Measurements from ENCODE around the gene CUL5. TPM values are rescaled to one million over a fixed set of nuclear protein-coding genes. Genes with fewer than 3 reads are reported as not detected.
A peak's percentile ranks its signal among the peaks of the same experiment; 100 is the strongest.
"Not testable (repeated sequence)": the region's sequence is repeated elsewhere in the genome, so short reads cannot be mapped to it uniquely, and the experiment has no call there.

CUL5 gene
- total RNA-seq, 1 donor = 29.4 TPM

DNA sequence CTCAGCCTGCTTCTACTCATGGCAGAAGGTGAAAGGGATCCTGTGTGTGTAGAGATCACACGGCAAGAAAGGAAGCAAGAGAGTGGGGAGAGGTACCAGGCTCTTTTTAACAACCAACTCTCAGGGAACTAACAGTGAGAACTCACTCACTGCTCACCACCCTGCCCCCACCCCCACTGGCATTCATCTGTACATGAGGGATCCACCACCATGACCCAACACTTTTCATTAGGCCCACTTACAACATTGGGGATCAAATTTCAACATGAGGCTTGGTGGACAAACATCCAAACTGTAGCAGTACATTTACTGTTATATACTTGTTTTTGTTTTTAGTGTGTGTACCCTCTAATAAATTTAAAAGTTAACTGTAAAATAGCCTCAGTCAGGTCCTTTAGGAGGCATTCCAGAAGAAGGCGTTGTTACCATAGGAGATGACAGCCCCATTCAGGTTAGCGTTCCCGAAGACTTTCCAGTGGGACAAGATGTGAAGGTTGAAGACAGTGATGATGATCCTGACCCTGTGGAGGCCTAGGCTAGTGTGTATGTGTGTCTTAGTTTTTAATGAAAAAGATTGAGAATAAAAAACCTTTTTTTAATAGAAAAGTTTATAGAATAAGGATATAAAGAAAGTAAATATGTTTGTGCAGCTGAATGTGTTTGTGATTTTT, 11.3 kb downstream of the CUL5 start:
- no peak for DNase-seq (ENCODE audit: low read depth in 2 of 3, low spot score in 2 of 3)

- peak in 2 of 3 donors; percentile 11 to 14 for DNase-seq (ENCODE audit: low read depth in 2 of 3, low spot score in 2 of 3)
Observed at GRCh38 chr11:108025387-108026080, 16.8 kb downstream of the CUL5 start.

DNA sequence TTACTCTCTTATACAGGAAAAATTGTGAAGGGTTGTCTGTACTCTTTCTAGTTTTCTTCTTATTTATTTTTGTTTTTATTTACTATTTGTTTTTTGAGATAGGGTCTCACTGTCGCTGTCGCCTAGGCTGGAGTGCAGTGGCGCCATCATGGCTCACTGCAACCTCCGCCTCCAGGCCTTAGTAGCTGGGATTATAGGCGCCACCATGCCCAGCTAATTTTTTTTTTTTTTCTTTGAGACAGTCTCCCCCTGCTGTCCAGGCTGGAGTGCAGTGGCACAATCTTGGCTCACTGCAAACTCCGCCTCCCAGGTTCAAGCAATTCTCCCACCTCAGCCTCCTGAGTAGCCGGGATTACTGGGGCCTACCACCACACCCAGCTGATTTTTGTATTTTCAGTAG, 18.4 kb downstream of the CUL5 start:
- peak in 1 of 3 donors; percentile 3 for DNase-seq (ENCODE audit: low read depth in 2 of 3, low spot score in 2 of 3)

GRCh38 chr11:108028822-108029441, 20.2 kb downstream of the CUL5 start:
- DNase-seq (ENCODE audit: low read depth in 2 of 3, low spot score in 2 of 3) = not testable (repeated sequence)

DNA sequence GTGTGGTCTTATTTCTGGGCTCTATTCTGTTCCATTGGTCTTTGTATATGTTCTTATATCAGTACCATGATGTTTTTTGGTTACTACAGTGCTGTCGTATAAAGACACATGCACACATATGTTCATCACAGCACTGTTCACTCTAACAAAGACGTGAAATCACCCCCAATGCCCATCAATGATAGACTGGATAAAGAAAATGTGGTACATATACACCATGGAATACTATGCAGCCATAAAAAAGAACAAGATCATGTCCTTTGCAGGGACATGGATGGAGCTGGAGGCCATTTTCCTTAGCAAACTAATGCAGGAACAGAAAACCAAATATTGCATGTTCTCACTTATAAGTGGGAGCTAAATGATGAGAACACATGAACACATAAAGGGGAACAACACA, 22.9 kb downstream of the CUL5 start:
- DNase-seq (ENCODE audit: low read depth in 2 of 3, low spot score in 2 of 3) = not testable (repeated sequence)

- DNase-seq (ENCODE audit: low read depth in 2 of 3, low spot score in 2 of 3) = no peak
Observed at GRCh38 chr11:108032800-108033199, 24.1 kb downstream of the CUL5 start.

GRCh38 chr11:108034034-108034433, 25.3 kb downstream of the CUL5 start:
- no peak for DNase-seq (ENCODE audit: low read depth in 2 of 3, low spot score in 2 of 3)

DNA sequence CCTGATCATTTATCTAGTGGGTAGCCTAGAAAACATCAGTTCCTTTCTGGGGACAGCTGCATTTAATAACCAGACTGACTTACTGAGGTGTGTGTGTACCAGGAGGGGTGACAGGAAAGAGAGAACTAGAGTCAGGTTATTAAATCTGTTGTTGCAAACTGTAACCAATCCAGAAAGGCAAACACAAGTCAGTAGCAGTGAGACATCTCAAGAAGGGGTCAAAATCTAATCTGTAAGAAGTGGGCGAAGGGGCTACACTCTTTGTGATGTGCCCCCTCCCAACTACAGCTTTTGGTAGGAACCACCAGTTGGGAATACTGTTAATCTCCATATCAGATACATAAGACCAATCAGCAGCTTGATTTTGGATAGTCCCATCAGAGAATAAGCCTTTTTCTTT, 26.3 kb downstream of the CUL5 start:
- DNase-seq (ENCODE audit: low read depth in 2 of 3, low spot score in 2 of 3) = no peak

DNA sequence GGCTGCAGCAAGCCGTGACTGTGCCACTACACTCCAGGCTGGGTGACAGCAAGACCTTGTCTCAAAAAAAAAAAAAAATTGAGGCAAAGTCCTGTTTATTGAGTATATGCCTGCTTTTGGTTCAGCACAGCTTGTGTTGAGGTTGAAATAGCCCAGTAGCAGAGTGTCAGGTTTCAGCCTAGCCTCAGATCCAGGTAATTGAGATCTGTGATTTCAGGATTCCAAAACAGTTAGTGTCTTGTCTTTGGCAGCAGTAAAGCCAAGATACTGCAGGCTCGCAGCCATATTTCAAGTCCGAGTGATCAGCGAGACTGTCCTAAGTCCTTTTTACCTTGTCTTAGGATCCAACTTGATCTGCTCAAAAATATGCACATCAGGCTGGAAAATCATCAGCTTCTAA, 27.0 kb downstream of the CUL5 start:
- no peak for DNase-seq (ENCODE audit: low read depth in 2 of 3, low spot score in 2 of 3)

- DNase-seq (ENCODE audit: low read depth in 2 of 3, low spot score in 2 of 3) = no peak
Observed at GRCh38 chr11:108037211-108037610, 28.5 kb downstream of the CUL5 start.

- DNase-seq (ENCODE audit: low read depth in 2 of 3, low spot score in 2 of 3) = no peak
Observed at GRCh38 chr11:108037636-108038035, 28.9 kb downstream of the CUL5 start.

DNA sequence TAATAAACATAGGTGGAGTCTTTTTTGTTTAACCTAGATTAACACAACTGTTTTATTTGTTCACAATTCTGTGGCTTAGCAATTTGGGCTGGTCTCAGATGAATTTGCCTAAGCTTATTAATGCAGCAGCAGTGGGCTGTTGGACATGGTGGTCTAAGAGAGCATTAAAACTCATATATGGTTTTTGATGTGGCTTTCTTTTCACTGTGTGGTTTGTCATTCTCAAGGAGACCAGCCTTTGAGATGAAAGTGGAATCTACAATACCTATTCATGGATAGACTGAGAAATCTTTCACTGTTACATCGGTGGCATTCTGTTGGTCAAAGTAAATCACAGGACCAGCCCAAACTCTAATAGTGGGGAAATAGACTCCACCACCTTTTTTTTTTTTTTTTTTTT, 39.6 kb downstream of the CUL5 start:
- no peak for DNase-seq (ENCODE audit: low read depth in 2 of 3, low spot score in 2 of 3)

DNA sequence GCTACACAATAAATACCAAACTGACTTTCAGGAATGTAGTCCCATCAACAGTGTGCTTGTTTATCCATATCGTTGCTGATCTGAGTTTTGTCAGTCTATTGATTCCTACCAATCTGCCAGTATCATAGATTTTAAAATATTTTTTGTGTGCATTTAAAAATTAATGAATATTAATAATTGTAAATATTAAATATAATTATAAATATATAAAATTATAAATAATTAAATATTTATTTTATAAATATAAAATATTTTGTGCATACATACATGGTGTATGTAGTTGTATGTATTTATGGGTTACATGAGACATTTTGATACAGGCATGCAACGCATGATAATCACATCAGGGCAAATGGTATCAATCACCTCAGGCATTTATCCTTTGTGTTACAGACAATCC, 53.6 kb downstream of the CUL5 start:
- DNase-seq (ENCODE audit: low read depth in 2 of 3, low spot score in 2 of 3) = no peak

- DNase-seq (ENCODE audit: low read depth in 2 of 3, low spot score in 2 of 3) = no peak
Observed at GRCh38 chr11:108063410-108063809, 54.7 kb downstream of the CUL5 start.

- peak in 2 of 3 donors; percentile 5 to 37 for DNase-seq (ENCODE audit: low read depth in 2 of 3, low spot score in 2 of 3)
Observed at GRCh38 chr11:108069947-108070346, 61.2 kb downstream of the CUL5 start.

DNA sequence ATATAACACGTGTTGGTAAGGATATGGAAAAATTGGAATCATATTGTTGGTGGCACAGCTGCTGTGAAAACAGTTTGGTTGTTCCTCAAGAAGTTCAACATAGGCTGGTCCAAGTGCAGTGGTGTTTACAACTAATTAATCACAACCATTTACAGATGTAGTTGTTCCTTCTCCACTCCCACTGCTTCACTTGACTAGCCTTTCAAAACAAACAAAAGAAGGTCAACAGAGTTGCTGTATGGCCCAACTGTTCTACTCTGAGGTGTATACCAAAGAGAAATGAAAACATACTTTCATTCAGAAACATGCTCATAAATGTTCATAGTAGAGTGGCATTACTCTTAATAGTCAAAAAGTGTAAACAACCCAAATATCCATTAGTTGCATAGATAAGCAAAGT, 76.1 kb downstream of the CUL5 start:
- no peak for DNase-seq (ENCODE audit: low read depth in 2 of 3, low spot score in 2 of 3)

DNA sequence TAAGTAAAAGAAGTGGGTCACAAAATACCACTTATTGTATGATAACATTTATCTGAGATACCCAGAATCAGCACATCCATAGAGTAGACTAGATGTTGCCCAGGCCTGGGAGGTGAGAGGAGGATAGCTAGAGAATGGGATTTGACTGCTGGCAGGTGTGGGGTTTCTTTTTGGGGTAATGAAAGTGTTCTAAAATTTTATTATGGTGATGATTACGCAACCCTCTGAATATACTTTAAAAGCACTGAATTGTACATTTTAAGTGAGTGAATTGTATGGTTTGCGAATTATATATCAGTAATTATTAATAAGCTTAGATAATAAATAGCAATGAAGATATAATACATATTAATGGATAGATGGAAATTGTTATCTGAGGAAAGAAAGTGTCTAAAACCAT, 77.0 kb downstream of the CUL5 start:
- no peak for DNase-seq (ENCODE audit: low read depth in 2 of 3, low spot score in 2 of 3)

- no peak for DNase-seq (ENCODE audit: low read depth in 2 of 3, low spot score in 2 of 3)
Observed at GRCh38 chr11:108092134-108092533, 83.4 kb downstream of the CUL5 start.

- DNase-seq (ENCODE audit: low read depth in 2 of 3, low spot score in 2 of 3) = no peak
Observed at GRCh38 chr11:108093128-108093904, 84.6 kb downstream of the CUL5 start.

- no peak for DNase-seq (ENCODE audit: low read depth in 2 of 3, low spot score in 2 of 3)
Observed at GRCh38 chr11:108097179-108097578, 88.5 kb downstream of the CUL5 start.

DNA sequence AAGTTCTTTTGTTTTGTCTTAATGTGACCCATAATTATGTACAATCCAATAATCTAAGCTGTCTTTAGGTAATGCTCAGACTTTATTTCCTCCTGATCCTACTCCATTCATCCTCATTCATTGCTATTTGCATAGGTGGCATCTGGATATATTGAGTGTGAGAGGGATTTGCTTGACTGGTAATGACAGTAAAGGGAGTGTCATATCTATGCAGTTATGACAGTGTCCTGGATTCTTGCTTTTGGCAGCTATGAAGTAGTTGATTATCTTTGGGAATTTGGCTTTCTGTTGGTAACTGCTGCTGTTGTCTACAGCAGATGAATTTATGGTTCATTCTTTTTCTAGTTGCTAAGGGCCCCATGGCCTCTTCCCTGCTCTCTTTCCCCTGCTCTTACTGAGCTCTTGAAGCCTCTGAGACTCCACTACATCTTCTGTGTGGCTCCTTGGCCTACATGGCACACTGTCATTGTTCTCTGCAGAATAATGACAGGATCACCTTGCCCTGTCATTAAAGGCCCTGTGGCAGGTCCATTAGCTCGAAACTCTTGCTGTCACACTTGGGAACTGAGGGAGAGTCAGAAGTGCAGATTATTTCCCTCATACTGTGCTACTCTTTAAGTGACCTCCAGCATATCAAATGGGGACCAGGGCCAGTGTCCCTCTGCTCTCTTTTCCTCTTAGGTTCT, 92.5 kb downstream of the CUL5 start:
- DNase-seq (ENCODE audit: low read depth in 2 of 3, low spot score in 2 of 3) = no peak
